Upper lobe of right lung (tissue), 1 donor: ENCODE results near the gene CAPN9. TPM values are rescaled to one million over a fixed set of nuclear protein-coding genes. Genes with fewer than 3 reads are reported as not detected.

Experiments
- ATAC-seq: fragments of 200-7000 bp; cut with Tn5 transposase; one replicate; pipeline ENCODE4 v1.9.1; 2020; ENCODE audit warnings: mild to moderate bottlenecking, moderate library complexity
- DNase-seq: peaks from one replicate; pipeline ENCODE4 v3.0.0-alpha.2; 2020
- H3K27ac ChIP-seq: fragments of 200-600 bp; one replicate; pipeline ENCODE4 v1.8.0; 2022
- H3K27me3 ChIP-seq: fragments of 200-600 bp; one replicate; pipeline ENCODE4 v1.8.0; 2022; ENCODE audit warnings: mild to moderate bottlenecking
- H3K36me3 ChIP-seq: fragments of 200-600 bp; one replicate; pipeline ENCODE4 v1.8.0; 2022
- H3K4me1 ChIP-seq: fragments of 200-600 bp; one replicate; pipeline ENCODE4 v1.8.0; 2022
- H3K4me3 ChIP-seq: fragments of 200-600 bp; one replicate; pipeline ENCODE4 v1.8.0; 2022; ENCODE audit warnings: mild to moderate bottlenecking
- H3K9me3 ChIP-seq: fragments of 200-600 bp; one replicate; pipeline ENCODE4 v1.8.0; 2022
- CTCF ChIP-seq: fragments of 200-600 bp; IDR thresholded peaks from one replicate; pipeline ENCODE4 v1.8.0; 2022; ENCODE audit warnings: antibody characterized with exemption
- intact Hi-C: fragments of 100-400 bp; cut with DNase I; formaldehyde crosslinking; loops from one replicate; pipeline ENCODE4 v1.11.0; 2022
- total RNA-seq: library from RNA; stranded (reverse); fragmentation: NEBNext Ultra II Directional; extraction: Animal tissue kit (Norgen Biotek cat#: 25700); gene quantifications from one replicate; pipeline ENCODE4 v1.2.1, GENCODE V29; 2021
- donor health status: DM: no; HTN: yes; CAD: no; lungs with severe emphysema.

CAPN9 gene
- total RNA-seq, 1 donor from 2014 or later: 21.8 TPM

- intact Hi-C loops: no loop called here
- no peak overlapping the region for H3K4me3 ChIP-seq
- peaks cover 13% of the 10 kb centered on the region for H3K4me1 ChIP-seq
- no peaks in the 10 kb centered on the region for H3K27me3 ChIP-seq
- TF ChIP-seq CTCF: no peak
- ATAC-seq: peak; percentile 79
- H3K9me3 ChIP-seq: no peaks in the 10 kb centered on the region
- H3K27ac ChIP-seq: peak overlapping the region; percentile 24
- peak; percentile 87 for DNase-seq
- H3K36me3 ChIP-seq: no peaks in the 10 kb centered on the region
Observed at GRCh38 chr1:230752407-230752806, 5.2 kb downstream of the CAPN9 start.

- H3K4me3 ChIP-seq: no peak overlapping the region
- no peaks in the 10 kb centered on the region for H3K36me3 ChIP-seq
- no peaks in the 10 kb centered on the region for H3K9me3 ChIP-seq
- no peaks in the 10 kb centered on the region for H3K27me3 ChIP-seq
- DNase-seq (no peak), ATAC-seq (no peak)
- intact Hi-C loops: no loop called here
- TF ChIP-seq CTCF: no peak
- H3K27ac ChIP-seq: peak overlapping the region; percentile 24
- peaks cover 13% of the 10 kb centered on the region for H3K4me1 ChIP-seq
Observed at GRCh38 chr1:230753191-230753585, 6.0 kb downstream of the CAPN9 start.

- Histone ChIP-seq H3K27ac (peak overlapping the region; percentile 24), H3K27me3 (no peaks in the 10 kb centered on the region), H3K4me1 (peaks cover 13% of the 10 kb centered on the region), H3K4me3 (no peak overlapping the region), H3K36me3 (no peaks in the 10 kb centered on the region), H3K9me3 (no peaks in the 10 kb centered on the region)
- no peak for TF ChIP-seq CTCF
- DNase-seq (peak; percentile 82), ATAC-seq (peak; percentile 67)
- intact Hi-C loops: no loop called here
Observed at GRCh38 chr1:230753586-230754251, 6.5 kb downstream of the CAPN9 start.

GRCh38 chr1:230754796-230755195, 7.6 kb downstream of the CAPN9 start:
- ATAC-seq (peak; percentile 39), DNase-seq (no peak)
- H3K9me3 ChIP-seq: no peaks in the 10 kb centered on the region
- no peak overlapping the region for H3K27ac ChIP-seq
- peaks cover 13% of the 10 kb centered on the region for H3K4me1 ChIP-seq
- no peak overlapping the region for H3K4me3 ChIP-seq
- TF ChIP-seq CTCF: no peak
- H3K36me3 ChIP-seq: no peaks in the 10 kb centered on the region
- intact Hi-C loops: no loop called here
- H3K27me3 ChIP-seq: no peaks in the 10 kb centered on the region

- no peaks in the 10 kb centered on the region for H3K27me3 ChIP-seq
- no peak for DNase-seq
- no peak overlapping the region for H3K27ac ChIP-seq
- ATAC-seq: no peak
- no peaks in the 10 kb centered on the region for H3K36me3 ChIP-seq
- peaks cover 5% of the 10 kb centered on the region for H3K4me1 ChIP-seq
- no peak overlapping the region for H3K4me3 ChIP-seq
- no peak for TF ChIP-seq CTCF
- no peaks in the 10 kb centered on the region for H3K9me3 ChIP-seq
- intact Hi-C loops: no loop called here
Observed at GRCh38 chr1:230757856-230758708, 10.9 kb downstream of the CAPN9 start.
